ENCODE measurements around the gene FOSB.
"Not testable (repeated sequence)": the region's sequence is repeated elsewhere in the genome, so short reads cannot be mapped to it uniquely, and the experiment has no call there.

FOSB gene

DNA sequence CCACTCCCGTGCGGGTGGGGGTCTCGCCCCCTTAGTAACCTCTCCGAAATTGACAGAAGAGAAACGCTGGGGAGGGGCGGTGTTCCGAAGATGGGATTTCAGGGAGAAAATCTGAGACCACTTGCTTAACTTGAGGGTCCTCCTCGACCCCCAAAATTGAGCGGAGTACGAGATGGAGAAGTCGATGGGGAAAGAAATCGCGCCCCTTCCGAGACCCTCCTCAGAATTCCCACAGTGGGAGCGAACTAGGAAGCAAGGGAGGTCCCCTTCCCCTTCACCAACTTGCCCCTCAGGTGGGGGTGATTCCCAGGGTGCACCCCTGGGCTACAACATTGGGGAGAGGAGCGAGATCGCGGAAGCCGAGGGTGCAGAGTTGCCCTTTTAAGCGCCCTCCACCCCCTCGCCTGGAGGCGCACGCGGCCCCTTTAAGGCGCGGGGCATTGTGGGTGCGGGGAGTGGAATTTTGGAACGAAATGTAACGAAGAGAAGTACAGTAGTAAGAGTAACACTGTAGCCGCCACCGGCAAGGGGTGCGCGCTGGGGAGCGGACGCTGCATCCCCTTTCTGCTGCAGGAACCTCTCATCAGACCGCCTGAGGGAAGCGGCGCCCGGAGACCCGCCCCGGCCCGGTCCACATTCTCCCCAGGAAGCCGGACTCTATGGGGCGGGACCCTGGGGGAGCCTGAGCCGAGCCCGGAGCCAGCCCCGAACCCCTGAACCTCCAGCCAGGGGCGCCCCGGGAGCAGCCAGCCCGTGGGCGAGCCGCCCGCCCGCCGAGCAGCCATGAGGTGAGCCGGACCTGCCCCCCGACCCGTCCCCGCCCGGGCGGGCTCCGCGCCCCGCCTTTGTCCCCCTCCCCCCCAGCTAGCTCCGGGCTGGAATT lies 39.4 kb downstream of the FOSB start, which contains the start of gene VASP:
VASP (plus strand) TSS at position 491 of the 883 bp plus-strand sequence; CDS start at position 784, 293 bp downstream.
- DNase-seq, result peak; percentile 90

- no peak for DNase-seq
Measured at GRCh38 chr19:45507872-45508416, 40.1 kb downstream of the FOSB start.

DNA sequence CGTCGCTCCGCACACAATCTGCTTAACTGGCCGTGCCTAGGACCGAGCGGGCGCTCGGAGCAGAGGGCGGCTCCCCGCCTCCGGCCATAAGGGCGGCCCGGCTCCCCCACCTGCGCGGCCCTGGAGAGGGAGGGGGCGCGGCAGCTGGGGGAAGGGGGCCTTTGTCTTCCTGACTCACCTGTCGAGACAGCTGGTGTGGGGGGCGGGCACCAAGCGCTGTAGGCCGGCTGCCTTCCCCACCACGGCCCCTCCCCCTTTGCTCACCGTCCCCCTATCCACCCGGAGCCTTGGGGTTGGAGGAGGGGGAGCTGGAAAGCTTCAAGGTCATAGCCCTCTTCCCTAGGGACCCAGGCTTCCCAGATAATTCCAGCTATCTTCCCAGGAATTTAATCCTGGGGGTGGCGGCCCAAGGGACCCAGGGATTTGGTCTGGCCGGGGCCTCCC lies 40.6 kb downstream of the FOSB start:
- DNase-seq, result peak; percentile 66

- DNase-seq, result no peak
Measured at GRCh38 chr19:45508861-45509691, 41.3 kb downstream of the FOSB start.

DNA sequence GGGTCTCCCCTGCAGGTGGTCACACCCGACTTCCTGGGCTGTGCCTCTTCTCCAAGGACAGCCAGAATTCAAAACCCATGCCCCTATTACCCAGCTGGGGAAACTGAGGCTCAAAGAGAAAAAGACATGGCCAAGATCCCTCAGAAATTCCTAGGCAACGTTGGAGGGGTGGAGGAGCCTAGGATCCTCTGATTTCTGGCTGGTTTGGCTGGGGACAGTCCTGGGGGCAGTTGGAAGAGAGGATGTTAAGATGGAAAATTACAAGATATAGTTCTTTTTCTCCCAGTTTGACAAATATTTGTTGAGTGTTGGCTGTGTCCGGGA lies 41.9 kb downstream of the FOSB start:
- no peak for DNase-seq

DNA sequence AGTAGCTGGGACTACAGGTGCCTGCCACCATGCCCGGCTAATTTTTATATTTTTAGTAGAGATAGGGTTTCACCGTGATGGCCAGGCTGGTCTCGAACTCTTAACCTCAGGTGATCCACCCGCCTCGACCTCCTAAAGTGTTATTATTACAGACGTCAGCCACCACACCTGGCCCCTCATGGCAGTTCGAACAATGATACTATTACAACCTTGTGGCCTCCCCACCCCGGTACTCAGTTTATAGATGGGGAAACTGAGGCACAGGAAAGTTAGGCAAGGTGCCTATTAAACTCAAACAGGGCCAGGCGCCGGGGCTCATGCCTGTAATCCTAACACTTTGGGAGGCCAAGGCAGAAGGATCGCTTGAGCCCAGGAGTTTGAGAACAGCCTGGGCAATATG lies 42.6 kb downstream of the FOSB start:
- not testable (repeated sequence) for DNase-seq

DNA sequence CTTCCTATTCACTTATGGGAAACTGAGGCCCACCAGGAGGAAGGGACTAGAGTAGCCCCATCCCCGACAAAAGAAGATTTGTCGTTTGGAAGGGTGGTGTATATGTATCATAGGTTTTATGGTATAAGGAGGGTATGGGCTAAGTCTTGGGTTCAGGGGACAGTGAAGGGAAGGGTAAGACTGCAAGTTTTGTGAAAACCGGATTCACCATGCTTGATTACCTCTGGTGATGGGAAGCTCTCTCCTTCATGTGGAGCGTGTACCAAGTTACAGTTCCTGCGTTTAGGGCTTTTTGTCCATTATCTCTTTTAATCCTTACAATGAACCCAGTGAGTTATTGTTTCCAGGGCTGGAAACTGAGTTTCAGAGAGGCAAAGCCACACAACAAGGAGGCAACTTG lies 43.3 kb downstream of the FOSB start:
- DNase-seq, result no peak

GRCh38 chr19:45512881-45513483 lies 45.2 kb downstream of the FOSB start:
- DNase-seq, result no peak

DNA sequence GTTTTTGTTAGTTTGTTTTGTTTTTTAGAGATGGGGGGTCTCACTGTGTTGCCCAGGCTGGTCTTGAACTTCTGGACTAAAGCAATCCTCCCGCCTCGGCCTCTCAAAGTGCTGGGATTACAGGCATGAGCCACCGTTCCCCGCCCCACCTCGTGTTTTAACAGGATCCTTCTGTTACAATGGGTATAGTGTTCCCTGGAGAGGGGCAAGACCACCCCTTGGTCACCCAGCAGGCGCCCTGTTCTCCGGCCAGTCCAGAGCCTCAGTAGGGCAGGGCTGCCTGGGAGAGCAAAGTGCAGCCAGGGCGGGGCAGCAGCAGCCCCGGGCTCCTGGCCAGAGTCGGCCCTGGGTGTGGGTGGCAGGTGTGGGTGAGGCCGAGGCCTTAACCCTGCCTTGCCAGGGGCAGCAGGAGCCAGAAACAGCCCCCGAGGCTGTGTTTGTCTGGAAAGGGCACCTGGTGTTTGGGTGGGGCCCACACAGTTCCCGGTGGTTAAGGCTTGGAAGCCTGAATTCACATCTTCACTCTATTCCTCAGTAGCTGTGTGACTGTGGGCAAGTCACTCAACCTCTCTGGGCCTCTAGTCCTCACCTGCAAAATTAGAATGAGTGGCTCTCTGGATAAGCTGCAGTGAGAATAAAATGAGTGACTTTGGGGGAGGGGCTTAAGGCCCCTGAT lies 46.7 kb downstream of the FOSB start:
- DNase-seq, result no peak

DNA sequence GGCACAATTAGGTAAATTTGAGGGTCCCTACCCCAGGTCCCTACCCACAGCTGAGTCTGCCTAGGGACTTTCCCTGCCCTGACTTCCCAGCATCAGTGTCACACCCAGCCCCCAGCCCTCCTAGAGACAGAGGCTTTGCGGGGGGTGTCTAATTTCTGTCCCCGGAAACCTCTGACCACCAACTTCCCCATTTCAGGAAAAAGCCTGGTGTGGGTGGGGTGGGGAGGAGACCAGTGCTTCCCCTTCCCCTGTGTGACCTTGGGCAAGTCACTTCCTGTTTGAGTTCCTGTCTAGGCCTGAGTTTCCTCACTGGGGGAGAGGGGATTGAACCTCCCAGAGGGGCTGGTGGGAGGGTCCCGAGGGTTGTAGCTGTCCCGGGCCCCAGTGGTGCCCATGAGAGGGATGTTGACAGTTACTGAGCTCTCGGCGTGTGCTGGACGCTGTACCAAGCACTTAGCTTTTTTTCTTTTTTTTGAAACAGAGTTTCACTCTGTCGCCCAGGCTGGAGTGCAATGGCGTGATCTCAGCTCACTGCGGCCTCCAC lies 47.4 kb downstream of the FOSB start:
- DNase-seq, result no peak

- peak; percentile 40 for DNase-seq
Measured at GRCh38 chr19:45515807-45516401, 48.1 kb downstream of the FOSB start.

DNA sequence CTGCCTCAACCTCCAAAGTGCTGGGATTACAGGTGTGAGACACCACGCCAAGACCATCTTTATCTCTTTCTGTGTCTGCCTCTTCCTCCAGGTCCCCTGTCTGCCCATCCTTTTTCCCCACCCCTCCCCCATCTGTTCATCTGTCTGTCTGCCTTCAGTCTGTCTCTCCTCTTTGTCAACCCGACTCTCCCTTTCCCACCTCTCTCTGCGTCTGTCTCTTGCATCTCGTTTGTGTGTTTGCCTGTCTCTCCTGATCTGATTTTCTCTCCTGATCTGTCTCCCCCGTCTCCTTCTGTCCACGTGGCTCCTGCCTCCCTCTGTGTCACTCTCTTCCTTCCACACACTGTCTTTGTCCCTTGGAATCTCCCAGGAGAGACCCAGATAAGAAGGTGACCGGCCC lies 49.4 kb downstream of the FOSB start:
- no peak for DNase-seq

GRCh38 chr19:45517641-45518468 lies 50.1 kb downstream of the FOSB start:
- no peak for DNase-seq

DNA sequence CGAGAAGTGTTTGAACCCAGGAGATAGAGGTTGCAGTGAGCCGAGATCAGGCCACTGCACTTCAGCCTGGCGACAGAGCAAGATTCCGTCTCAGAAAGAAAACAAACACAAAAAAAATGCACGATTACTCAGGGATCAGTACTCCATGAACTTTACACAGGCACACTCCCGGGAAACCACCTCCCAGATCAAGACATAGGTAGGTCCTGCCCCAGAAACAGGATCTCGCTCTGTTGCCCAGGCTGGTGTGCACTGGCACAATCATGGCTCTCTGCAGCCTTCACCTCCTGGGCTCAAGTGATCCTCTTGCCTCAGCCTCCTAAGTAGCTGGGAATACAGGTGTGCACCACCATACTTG lies 50.7 kb downstream of the FOSB start:
- no peak for DNase-seq

DNA sequence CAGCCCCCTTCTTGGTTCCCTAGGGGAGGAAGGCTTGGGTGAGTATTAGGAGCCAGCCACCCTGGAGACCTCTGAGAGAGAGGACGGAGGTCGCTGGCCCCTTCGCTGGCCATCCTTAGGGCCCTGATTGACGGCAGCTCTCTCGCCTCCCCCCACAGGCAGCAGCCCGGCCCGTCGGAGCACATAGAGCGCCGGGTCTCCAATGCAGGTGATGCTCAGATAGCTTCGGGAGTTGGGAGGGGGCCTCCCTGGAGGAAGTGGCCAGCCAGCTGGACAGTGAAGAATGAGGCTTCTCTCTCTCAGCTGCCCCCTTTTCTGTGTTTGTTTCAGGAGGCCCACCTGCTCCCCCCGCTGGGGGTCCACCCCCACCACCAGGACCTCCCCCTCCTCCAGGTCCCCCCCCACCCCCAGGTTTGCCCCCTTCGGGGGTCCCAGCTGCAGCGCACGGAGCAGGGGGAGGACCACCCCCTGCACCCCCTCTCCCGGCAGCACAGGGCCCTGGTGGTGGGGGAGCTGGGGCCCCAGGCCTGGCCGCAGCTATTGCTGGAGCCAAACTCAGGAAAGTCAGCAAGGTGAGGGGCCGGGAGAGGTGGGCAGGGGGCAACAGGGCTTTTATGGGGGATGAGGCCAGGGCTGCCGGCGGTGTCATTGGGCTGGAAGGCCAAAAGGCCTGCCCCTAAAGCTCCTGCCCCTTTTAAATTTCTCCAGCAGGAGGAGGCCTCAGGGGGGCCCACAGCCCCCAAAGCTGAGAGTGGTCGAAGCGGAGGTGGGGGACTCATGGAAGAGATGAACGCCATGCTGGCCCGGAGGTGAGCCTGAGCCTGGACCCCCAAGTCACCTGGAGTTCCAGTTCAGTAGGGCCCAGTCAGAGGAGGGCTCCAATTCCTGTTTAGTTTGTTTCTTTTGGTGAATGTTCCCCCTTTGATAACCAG lies 54.5 kb downstream of the FOSB start:
- no peak for DNase-seq

DNA sequence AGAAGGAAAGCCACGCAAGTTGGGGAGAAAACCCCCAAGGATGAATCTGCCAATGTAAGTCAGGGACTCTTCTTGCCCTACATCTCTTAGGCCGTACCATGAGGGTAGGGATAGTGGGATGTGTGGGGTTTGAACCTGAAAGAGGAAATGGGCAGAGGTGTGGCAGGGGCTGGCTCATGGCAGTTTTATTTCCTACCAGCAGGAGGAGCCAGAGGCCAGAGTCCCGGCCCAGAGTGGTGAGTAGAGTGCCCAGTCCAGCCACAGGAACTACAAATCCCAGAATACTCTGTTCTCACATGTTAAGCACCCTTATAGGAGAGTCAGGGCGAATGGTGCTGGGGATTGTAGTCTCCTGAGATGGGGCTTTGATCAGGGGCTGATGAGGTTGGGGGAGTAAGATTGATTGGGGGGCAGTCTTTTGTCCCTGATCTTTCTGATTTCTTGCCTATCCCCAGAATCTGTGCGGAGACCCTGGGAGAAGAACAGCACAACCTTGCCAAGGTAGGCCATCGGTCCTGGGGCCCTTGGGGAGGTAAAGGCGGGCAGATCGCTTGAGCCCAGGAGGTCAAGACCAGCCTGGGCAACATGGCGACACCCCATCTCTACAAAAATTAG lies 56.0 kb downstream of the FOSB start:
- peak; percentile 68 for DNase-seq

DNA sequence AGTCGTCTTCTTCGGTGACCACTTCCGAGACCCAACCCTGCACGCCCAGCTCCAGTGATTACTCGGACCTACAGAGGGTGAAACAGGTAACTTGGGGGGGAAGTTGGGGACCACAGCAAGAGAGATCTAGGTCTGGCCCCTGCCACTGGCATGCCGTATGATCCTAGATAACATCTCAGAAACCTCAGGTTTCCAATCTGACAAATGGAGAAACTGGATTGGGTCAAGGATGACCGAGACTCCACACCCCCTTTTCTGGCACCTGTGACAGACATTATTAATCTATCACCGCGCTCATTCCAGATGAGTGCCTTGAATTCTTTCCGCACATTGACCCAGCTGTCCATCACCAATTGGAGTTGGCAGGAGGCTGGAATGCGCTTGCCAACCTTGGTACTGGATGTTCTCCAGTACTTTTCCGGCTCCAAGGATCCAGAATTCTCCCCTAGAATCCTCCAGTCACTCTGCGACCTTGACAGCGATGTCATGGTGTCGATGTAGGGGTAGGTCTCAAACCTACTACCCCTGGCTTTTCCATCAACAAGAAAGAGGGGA lies 56.9 kb downstream of the FOSB start:
- no peak for DNase-seq

Data from activated CD8-positive, alpha-beta memory T cell treated with anti-CD3 and anti-CD28 coated beads, Interleukin-2, amount 50 U/mL, for 4 hours (primary cell).